A673 (cell line): ENCODE data around the gene UBE2E2. TPM values are rescaled to one million over a fixed set of nuclear protein-coding genes. Genes with fewer than 3 reads are reported as not detected.

Source experiments
- BruUV-seq: library from RNA; stranded (reverse); fragments of 400-500 nt; replicated peaks from 2 replicates; lab custom pipeline; 2021; lab: Mats Ljungman, UMichigan
- CTCF ChIA-PET: fragments of 300-600 bp; sonication (Branson Sonifier 250); formaldehyde crosslinking; loops from one replicate; lab custom pipeline; 2022; ENCODE audit warnings: antibody characterized with exemption; lab: Charles Lee
- POLR2A ChIA-PET: fragments of 300-600 bp; sonication (Branson Sonifier 250); formaldehyde crosslinking; loops from one replicate; lab custom pipeline; 2022; ENCODE audit warnings: antibody characterized with exemption; ENCODE audit not compliant: low non-redundant PET; lab: Charles Lee
- DNase-seq: peaks from one replicate; pipeline ENCODE4 v3.0.0-alpha.2; 2015; ENCODE audit warnings: low spot score
- H3K27ac ChIP-seq: fragments of 200-600 bp; sonication (generic); 2 replicates; pipeline ENCODE4 v1.5.1; 2016; ENCODE audit warnings: mixed run types, low read depth, mild to moderate bottlenecking, mixed read lengths, antibody characterized with exemption, low read length; ENCODE audit not compliant: poor library complexity, severe bottlenecking
- H3K27me3 ChIP-seq: fragments of 200-600 bp; sonication (generic); replicated peaks from 2 replicates; pipeline ENCODE4 v1.6.1; 2017; ENCODE audit warnings: mixed run types, low read depth, mild to moderate bottlenecking, mixed read lengths, antibody characterized with exemption, low read length; ENCODE audit not compliant: insufficient read depth, poor library complexity
- H3K36me3 ChIP-seq: fragments of 200-600 bp; sonication (generic); 2 replicates; pipeline ENCODE4 v1.6.1; 2016; ENCODE audit warnings: mixed run types, mild to moderate bottlenecking, mixed read lengths, antibody characterized with exemption, low read length; ENCODE audit not compliant: insufficient read depth, poor library complexity, severe bottlenecking
- H3K4me1 ChIP-seq: fragments of 200-600 bp; sonication (generic); 2 replicates; pipeline ENCODE4 v1.6.1; 2017; ENCODE audit warnings: mixed run types, mild to moderate bottlenecking, mixed read lengths, antibody characterized with exemption, low read length; ENCODE audit not compliant: insufficient read depth, poor library complexity, severe bottlenecking
- H3K4me3 ChIP-seq: fragments of 200-600 bp; sonication (generic); 2 replicates; pipeline ENCODE4 v1.5.1; 2016; ENCODE audit warnings: low read depth, mixed run types, mild to moderate bottlenecking, mixed read lengths, low read length; ENCODE audit not compliant: poor library complexity, severe bottlenecking
- H3K9me3 ChIP-seq: fragments of 200-600 bp; sonication (generic); 2 replicates; pipeline ENCODE4 v1.6.1; 2016; ENCODE audit warnings: mixed run types, low read depth, mild to moderate bottlenecking, mixed read lengths, antibody characterized with exemption, low read length; ENCODE audit not compliant: poor library complexity, severe bottlenecking
- EZH2 ChIP-seq: fragments of 200-600 bp; sonication (generic); IDR thresholded peaks from 2 replicates; pipeline ENCODE4 v1.6.1; 2017; ENCODE audit warnings: borderline replicate concordance, low read depth, mild to moderate bottlenecking, mixed read lengths, antibody characterized with exemption, low read length; ENCODE audit not compliant: poor library complexity, severe bottlenecking
- intact Hi-C: fragments of 100-400 bp; cut with micrococcal nuclease; formaldehyde crosslinking; loops from one replicate; pipeline ENCODE4 v1.10.0; 2022; ENCODE audit not compliant: unreplicated experiment
- total RNA-seq: library from RNA; stranded (reverse); gene quantifications from 2 replicates; pipeline ENCODE4 v1.2.3, GENCODE V29; 2021
- TF ChIP-seq, protein P1 (sequence below): fragments of 300-800, 200-600 bp; sonication (generic); conservative IDR thresholded peaks from 2 replicates; pipeline ENCODE4 v1.5.1; 2017; ENCODE audit warnings: low read depth, mild to moderate bottlenecking, antibody characterized with exemption, low read length, moderate library complexity, mixed read lengths

Gene UBE2E2
- total RNA-seq, 1 experiment from 2014 or later: 2.0 TPM

DNA sequence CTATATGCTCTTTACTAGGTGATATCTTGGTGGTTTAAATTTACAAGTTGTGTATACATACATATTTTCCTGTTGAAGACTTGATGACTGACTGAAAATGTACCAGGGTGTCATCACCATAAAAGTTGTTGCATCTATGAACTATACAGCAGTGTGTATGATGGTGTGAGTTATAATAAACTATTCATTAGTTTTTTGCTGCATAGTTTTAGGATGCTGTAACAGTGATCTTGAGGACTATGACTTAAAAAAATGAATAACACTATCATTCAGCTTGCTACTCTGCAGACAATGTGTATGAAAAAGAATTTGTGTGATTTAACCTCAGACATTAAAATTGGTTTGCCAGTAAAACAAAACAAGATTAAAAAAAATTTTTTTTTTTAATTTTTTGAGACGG lies 49.0 kb downstream of the UBE2E2 start:
- no peaks in the 10 kb centered on the region for H3K4me1 ChIP-seq
- intact Hi-C loops: no loop called here
- ChIA-PET CTCF (no interaction called here), POLR2A (no interaction called here)
- no peak for DNase-seq
- no peak overlapping the region for H3K4me3 ChIP-seq
- H3K9me3 ChIP-seq: no peaks in the 10 kb centered on the region
- H3K27me3 ChIP-seq: no peaks in the 10 kb centered on the region
- BruUV-seq: no TSS peak
- H3K36me3 ChIP-seq: no peaks in the 10 kb centered on the region
- TF ChIP-seq, protein P1, sequence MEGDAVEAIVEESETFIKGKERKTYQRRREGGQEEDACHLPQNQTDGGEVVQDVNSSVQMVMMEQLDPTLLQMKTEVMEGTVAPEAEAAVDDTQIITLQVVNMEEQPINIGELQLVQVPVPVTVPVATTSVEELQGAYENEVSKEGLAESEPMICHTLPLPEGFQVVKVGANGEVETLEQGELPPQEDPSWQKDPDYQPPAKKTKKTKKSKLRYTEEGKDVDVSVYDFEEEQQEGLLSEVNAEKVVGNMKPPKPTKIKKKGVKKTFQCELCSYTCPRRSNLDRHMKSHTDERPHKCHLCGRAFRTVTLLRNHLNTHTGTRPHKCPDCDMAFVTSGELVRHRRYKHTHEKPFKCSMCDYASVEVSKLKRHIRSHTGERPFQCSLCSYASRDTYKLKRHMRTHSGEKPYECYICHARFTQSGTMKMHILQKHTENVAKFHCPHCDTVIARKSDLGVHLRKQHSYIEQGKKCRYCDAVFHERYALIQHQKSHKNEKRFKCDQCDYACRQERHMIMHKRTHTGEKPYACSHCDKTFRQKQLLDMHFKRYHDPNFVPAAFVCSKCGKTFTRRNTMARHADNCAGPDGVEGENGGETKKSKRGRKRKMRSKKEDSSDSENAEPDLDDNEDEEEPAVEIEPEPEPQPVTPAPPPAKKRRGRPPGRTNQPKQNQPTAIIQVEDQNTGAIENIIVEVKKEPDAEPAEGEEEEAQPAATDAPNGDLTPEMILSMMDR: no peak
- no peak for TF ChIP-seq EZH2
- H3K27ac ChIP-seq: no peak overlapping the region

DNA sequence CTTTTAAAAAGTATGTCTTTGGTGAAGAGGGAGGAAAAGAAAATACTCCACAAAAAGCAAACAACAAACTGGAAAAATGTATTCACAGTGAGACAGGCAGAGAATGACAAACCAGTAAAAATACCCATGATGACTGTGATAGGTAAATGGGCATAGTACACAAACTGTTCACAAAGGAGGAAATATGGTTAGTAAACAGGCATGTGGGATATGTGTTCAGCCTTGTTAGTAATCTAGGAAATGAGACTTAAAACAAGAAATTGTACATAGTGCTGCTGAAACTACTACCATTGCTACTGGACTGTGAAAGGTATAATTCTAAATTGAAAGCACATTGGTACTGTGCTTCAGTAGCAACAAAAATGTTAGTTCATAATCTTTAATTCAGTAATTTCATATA lies 50.1 kb downstream of the UBE2E2 start:
- Histone ChIP-seq H3K4me3 (no peak overlapping the region), H3K27me3 (no peaks in the 10 kb centered on the region), H3K36me3 (no peaks in the 10 kb centered on the region), H3K9me3 (no peaks in the 10 kb centered on the region), H3K27ac (no peak overlapping the region), H3K4me1 (no peaks in the 10 kb centered on the region)
- no TSS peak for BruUV-seq
- intact Hi-C loops: no loop called here
- no peak for DNase-seq
- ChIA-PET POLR2A (no interaction called here), CTCF (no interaction called here)
- TF ChIP-seq, protein P1: no peak
- TF ChIP-seq EZH2: no peak

DNA sequence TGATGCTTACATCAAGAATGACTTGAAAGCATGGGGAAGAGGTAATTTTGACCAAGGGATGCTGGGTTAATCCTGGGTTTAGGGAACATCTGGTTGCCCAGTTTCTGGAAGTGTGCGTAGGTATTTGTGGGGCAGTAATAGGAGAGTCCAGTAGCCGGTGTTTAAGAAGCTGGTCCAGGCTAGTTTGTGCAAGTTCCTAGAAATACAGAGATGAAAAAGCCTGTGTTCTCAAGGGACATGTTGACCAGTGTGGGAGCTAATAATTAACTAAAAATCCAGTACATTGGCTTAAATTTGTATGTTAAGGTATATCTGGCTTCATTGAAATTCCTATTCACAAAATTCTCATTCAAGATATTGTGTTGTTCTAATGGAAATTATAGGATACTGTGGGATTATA lies 51.2 kb downstream of the UBE2E2 start:
- TF ChIP-seq, protein P1: no peak
- no peak for TF ChIP-seq EZH2
- H3K27ac ChIP-seq: no peak overlapping the region
- H3K4me1 ChIP-seq: no peaks in the 10 kb centered on the region
- intact Hi-C loops: no loop called here
- CTCF ChIA-PET: interaction anchor here (0.7 kb wide), 1 partner anchor 833 kb away, joined by 6 read pairs; no protein-coding TSS in a partner anchor
- H3K9me3 ChIP-seq: no peaks in the 10 kb centered on the region
- no peak overlapping the region for H3K4me3 ChIP-seq
- H3K36me3 ChIP-seq: no peaks in the 10 kb centered on the region
- DNase-seq: no peak
- BruUV-seq: no TSS peak
- POLR2A ChIA-PET: no interaction called here
- H3K27me3 ChIP-seq: no peaks in the 10 kb centered on the region
